Skeletal muscle cell (primary cell): ENCODE results near the gene CUEDC1.

Source experiments
- DNase-seq: peaks from one replicate; pipeline ENCODE4 v3.0.0-alpha.2; 2010; ENCODE audit warnings: low read depth
- H3K4me3 ChIP-seq: 2 replicates; pipeline ENCODE4 v1.5.1; 2011; ENCODE audit warnings: low read depth, mild to moderate bottlenecking, control low read depth, low read length, moderate library complexity

The CUEDC1 gene

GRCh38 chr17:57955183-57955931, at the start of gene CUEDC1:
TSS of gene CUEDC1 (minus strand) at chr17:57955412. CDS start at chr17:57885564, 69,848 bp downstream.
- no peak for DNase-seq
- peak within 1 kb of the TSS; percentile 74 for H3K4me3 ChIP-seq

- H3K4me3 ChIP-seq = no peak overlapping the region
- no peak for DNase-seq
Measured at GRCh38 chr17:58004060-58004459, 48.8 kb upstream of the CUEDC1 start.

- H3K4me3 ChIP-seq = no peak overlapping the region
- no peak for DNase-seq
Measured at GRCh38 chr17:58002973-58003372, 47.8 kb upstream of the CUEDC1 start.

- H3K4me3 ChIP-seq = no peak overlapping the region
- no peak for DNase-seq
Measured at GRCh38 chr17:58002154-58002948, 47.1 kb upstream of the CUEDC1 start.

GRCh38 chr17:58001461-58002124, 46.4 kb upstream of the CUEDC1 start:
- H3K4me3 ChIP-seq = no peak overlapping the region
- DNase-seq = no peak

- no peak for DNase-seq
Measured at GRCh38 chr17:57999496-58000017, 44.3 kb upstream of the CUEDC1 start.

GRCh38 chr17:57999010-57999495, 43.8 kb upstream of the CUEDC1 start:
- no peak for DNase-seq
- no peak overlapping the region for H3K4me3 ChIP-seq

More at GRCh38 chr17:57999496-58000017, 44.3 kb upstream of the CUEDC1 start:
- H3K4me3 ChIP-seq = no peak overlapping the region

GRCh38 chr17:57997085-57997809, 42.0 kb upstream of the CUEDC1 start:
- no peak overlapping the region for H3K4me3 ChIP-seq
- no peak for DNase-seq

- no peak overlapping the region for H3K4me3 ChIP-seq
- no peak for DNase-seq
Measured at GRCh38 chr17:57995076-57995956, 40.1 kb upstream of the CUEDC1 start.

GRCh38 chr17:57994436-57994835, 39.2 kb upstream of the CUEDC1 start:
- no peak for DNase-seq
- no peak overlapping the region for H3K4me3 ChIP-seq

GRCh38 chr17:57993471-57994365, 38.5 kb upstream of the CUEDC1 start:
- no peak for DNase-seq
- no peak overlapping the region for H3K4me3 ChIP-seq

GRCh38 chr17:57991537-57991936, 36.3 kb upstream of the CUEDC1 start:
- no peak for DNase-seq
- H3K4me3 ChIP-seq = no peak overlapping the region

- DNase-seq = no peak
- H3K4me3 ChIP-seq = no peak overlapping the region
Measured at GRCh38 chr17:57990037-57990436, 34.8 kb upstream of the CUEDC1 start.

GRCh38 chr17:57988301-57989250, 33.4 kb upstream of the CUEDC1 start:
- DNase-seq = no peak
- peak overlapping the region; percentile 77 for H3K4me3 ChIP-seq

- peak within 1 kb of the TSS; percentile 77 for H3K4me3 ChIP-seq
- no peak for DNase-seq
Measured at GRCh38 chr17:57987581-57988300, 32.5 kb upstream of the CUEDC1 start, which contains the start of gene VEZF1. TSS of gene VEZF1 (minus strand) at chr17:57988254. CDS start at chr17:57988111, 143 bp downstream.
